ENCODE results near the gene MRPL16. TPM values are rescaled to one million over a fixed set of nuclear protein-coding genes. Genes with fewer than 3 reads are reported as not detected.
"Not testable (repeated sequence)": the region's sequence is repeated elsewhere in the genome, so short reads cannot be mapped to it uniquely, and the experiment has no call there.

Gene MRPL16
- total RNA-seq, 1 experiment from 2014 or later = 53.4 TPM

- no TSS peak for BruUV-seq (replicated peaks)
- H3K27me3 ChIP-seq (replicated peaks; ENCODE audit: insufficient read depth, low read depth, low read length, poor library complexity) = no peaks in the 10 kb centered on the region
- H3K27ac ChIP-seq (ENCODE audit: low read depth, low read length, poor library complexity, severe bottlenecking) = no peak overlapping the region
- H3K9me3 ChIP-seq (ENCODE audit: low read depth, low read length, poor library complexity, severe bottlenecking) = no peaks in the 10 kb centered on the region
- intact Hi-C loops (cut with micrococcal nuclease; ENCODE audit: unreplicated experiment) = no loop called here
- H3K4me3 ChIP-seq (ENCODE audit: low read depth, low read length, poor library complexity, severe bottlenecking) = no peak overlapping the region
- TF ChIP-seq CTCF (conservative IDR thresholded peaks at IDR 0.05; ENCODE audit: low read depth, low read length) (no peak), EZH2 (IDR thresholded peaks at IDR 0.05; ENCODE audit: borderline replicate concordance, low read depth, low read length, poor library complexity, severe bottlenecking) (no peak)
- no peaks in the 10 kb centered on the region for H3K4me1 ChIP-seq (ENCODE audit: insufficient read depth, low read length, poor library complexity, severe bottlenecking)
- ChIA-PET POLR2A (ENCODE audit: low non-redundant PET) (no interaction called here), CTCF (interaction anchor here (0.7 kb wide), 1 partner anchor 31 kb away, joined by 6 read pairs; the partner anchor contains the start of gene STX3)
- H3K36me3 ChIP-seq (ENCODE audit: insufficient read depth, low read length, poor library complexity, severe bottlenecking) = no peaks in the 10 kb centered on the region
- no peak for DNase-seq (ENCODE audit: low spot score)
These were observed 24.8 kb downstream of the MRPL16 start for GRCh38 chr11:59785818-59786217.

- H3K27me3 ChIP-seq (replicated peaks; ENCODE audit: insufficient read depth, low read depth, low read length, poor library complexity); BruUV-seq (replicated peaks); H3K9me3 ChIP-seq (ENCODE audit: low read depth, low read length, poor library complexity, severe bottlenecking); intact Hi-C loops (cut with micrococcal nuclease; ENCODE audit: unreplicated experiment); H3K4me3 ChIP-seq (ENCODE audit: low read depth, low read length, poor library complexity, severe bottlenecking); CTCF ChIA-PET; H3K4me1 ChIP-seq (ENCODE audit: insufficient read depth, low read length, poor library complexity, severe bottlenecking); H3K27ac ChIP-seq (ENCODE audit: low read depth, low read length, poor library complexity, severe bottlenecking); H3K36me3 ChIP-seq (ENCODE audit: insufficient read depth, low read length, poor library complexity, severe bottlenecking); DNase-seq (ENCODE audit: low spot score): not testable (repeated sequence)
- POLR2A ChIA-PET (ENCODE audit: low non-redundant PET) = interaction anchor here (0.6 kb wide), 1 partner anchor 10 kb away, joined by 9 read pairs; no protein-coding TSS in a partner anchor
These were observed 26.1 kb downstream of the MRPL16 start for GRCh38 chr11:59784441-59784840.

GRCh38 chr11:59783632-59784090, 26.9 kb downstream of the MRPL16 start:
- Histone ChIP-seq H3K9me3 (ENCODE audit: low read depth, low read length, poor library complexity, severe bottlenecking) (no peaks in the 10 kb centered on the region), H3K4me3 (ENCODE audit: low read depth, low read length, poor library complexity, severe bottlenecking) (no peak overlapping the region), H3K4me1 (ENCODE audit: insufficient read depth, low read length, poor library complexity, severe bottlenecking) (no peaks in the 10 kb centered on the region), H3K27ac (ENCODE audit: low read depth, low read length, poor library complexity, severe bottlenecking) (no peak overlapping the region), H3K27me3 (replicated peaks; ENCODE audit: insufficient read depth, low read depth, low read length, poor library complexity) (no peaks in the 10 kb centered on the region), H3K36me3 (ENCODE audit: insufficient read depth, low read length, poor library complexity, severe bottlenecking) (no peaks in the 10 kb centered on the region)
- BruUV-seq (replicated peaks) = no TSS peak
- POLR2A ChIA-PET (ENCODE audit: low non-redundant PET) = interaction anchor here (0.6 kb wide), 1 partner anchor 10 kb away, joined by 9 read pairs; no protein-coding TSS in a partner anchor
- TF ChIP-seq CTCF (conservative IDR thresholded peaks at IDR 0.05; ENCODE audit: low read depth, low read length) = no peak
- TF ChIP-seq EZH2 (IDR thresholded peaks at IDR 0.05; ENCODE audit: borderline replicate concordance, low read depth, low read length, poor library complexity, severe bottlenecking) = no peak
- intact Hi-C loops (cut with micrococcal nuclease; ENCODE audit: unreplicated experiment) = no loop called here
- DNase-seq (ENCODE audit: low spot score) = no peak
- CTCF ChIA-PET = no interaction called here

GRCh38 chr11:59782080-59782479, 28.5 kb downstream of the MRPL16 start:
- intact Hi-C loops (cut with micrococcal nuclease; ENCODE audit: unreplicated experiment) = no loop called here
- BruUV-seq (replicated peaks) = no TSS peak
- no peaks in the 10 kb centered on the region for H3K36me3 ChIP-seq (ENCODE audit: insufficient read depth, low read length, poor library complexity, severe bottlenecking)
- H3K27me3 ChIP-seq (replicated peaks; ENCODE audit: insufficient read depth, low read depth, low read length, poor library complexity) = no peaks in the 10 kb centered on the region
- ChIA-PET CTCF (no interaction called here), POLR2A (ENCODE audit: low non-redundant PET) (no interaction called here)
- no peaks in the 10 kb centered on the region for H3K9me3 ChIP-seq (ENCODE audit: low read depth, low read length, poor library complexity, severe bottlenecking)
- no peak overlapping the region for H3K27ac ChIP-seq (ENCODE audit: low read depth, low read length, poor library complexity, severe bottlenecking)
- no peak for DNase-seq (ENCODE audit: low spot score)
- TF ChIP-seq EZH2 (IDR thresholded peaks at IDR 0.05; ENCODE audit: borderline replicate concordance, low read depth, low read length, poor library complexity, severe bottlenecking) (no peak), CTCF (conservative IDR thresholded peaks at IDR 0.05; ENCODE audit: low read depth, low read length) (no peak)
- no peaks in the 10 kb centered on the region for H3K4me1 ChIP-seq (ENCODE audit: insufficient read depth, low read length, poor library complexity, severe bottlenecking)
- no peak overlapping the region for H3K4me3 ChIP-seq (ENCODE audit: low read depth, low read length, poor library complexity, severe bottlenecking)

All from A673 (cell line).